MM.1S (cell line): ENCODE measurements around the gene PUDP.

Source experiments
- CTCF ChIP-seq: fragments of 300-600 bp; sonication (generic); IDR thresholded peaks from 2 replicates; pipeline ENCODE4 v1.5.1; 2016; ENCODE audit warnings: antibody characterized with exemption, low read length, mixed read lengths
- EZH2 ChIP-seq: fragments of 300-600 bp; sonication (generic); optimal IDR thresholded peaks from 2 replicates; pipeline ENCODE3; 2017; ENCODE audit warnings: low read depth, mild to moderate bottlenecking, antibody characterized with exemption, low read length, mixed read lengths
- EZH2phosphoT487 ChIP-seq: fragments of 300-600 bp; sonication (generic); IDR thresholded peaks from 2 replicates; pipeline ENCODE4 v1.6.1; 2018; ENCODE audit warnings: antibody characterized with exemption, low read length

GRCh38 chrX:7112071-7112470, 35.9 kb downstream of the PUDP start:
- TF ChIP-seq CTCF (no peak), EZH2 (no peak), EZH2phosphoT487 (no peak)
